HG02678 (cell line): ENCODE measurements around the gene ZNF618.

Experiments
- ATAC-seq: cut with Tn5 transposase; IDR thresholded peaks from one replicate; pipeline ENCODE4 v1.9.1; 2021; ENCODE audit warnings: mild to moderate bottlenecking, moderate library complexity; ENCODE audit not compliant: unreplicated experiment

The ZNF618 gene

DNA sequence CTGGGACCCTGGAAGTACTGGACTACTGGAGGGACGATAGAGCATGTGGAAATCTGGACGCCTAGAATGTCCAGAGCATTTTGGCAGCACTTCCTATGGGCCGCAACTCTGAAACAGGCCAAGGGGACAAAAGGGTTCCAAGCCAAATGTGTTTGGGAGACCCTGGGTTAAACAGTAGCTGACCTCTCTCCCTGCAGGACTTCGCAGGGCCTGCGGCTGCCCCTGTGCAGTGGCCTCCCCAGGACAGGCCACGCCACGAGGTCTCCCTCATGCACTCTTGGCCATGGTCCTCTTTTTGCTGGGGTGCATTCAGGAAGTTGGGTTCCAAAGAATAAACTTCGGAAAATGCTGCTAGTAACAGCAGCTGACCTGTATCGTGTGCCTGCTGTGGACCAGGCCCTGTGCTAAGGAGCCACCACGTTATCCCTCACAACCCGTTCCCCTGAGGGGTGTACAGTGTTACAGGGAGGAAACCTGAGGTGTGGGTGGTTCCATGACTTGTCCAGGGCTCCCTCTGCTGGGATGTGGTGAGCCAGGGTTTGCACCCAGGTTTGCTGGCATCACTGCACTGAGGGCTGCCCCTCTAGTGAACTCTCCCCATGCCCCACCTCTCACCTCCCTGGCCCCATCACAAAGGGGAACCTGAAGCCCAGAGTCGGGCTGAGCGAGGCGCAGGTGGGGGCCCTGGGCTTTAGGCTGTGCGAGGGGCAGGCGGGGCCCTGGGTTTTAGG is 122.6 kb downstream of the ZNF618 start:
- ATAC-seq: no peak

DNA sequence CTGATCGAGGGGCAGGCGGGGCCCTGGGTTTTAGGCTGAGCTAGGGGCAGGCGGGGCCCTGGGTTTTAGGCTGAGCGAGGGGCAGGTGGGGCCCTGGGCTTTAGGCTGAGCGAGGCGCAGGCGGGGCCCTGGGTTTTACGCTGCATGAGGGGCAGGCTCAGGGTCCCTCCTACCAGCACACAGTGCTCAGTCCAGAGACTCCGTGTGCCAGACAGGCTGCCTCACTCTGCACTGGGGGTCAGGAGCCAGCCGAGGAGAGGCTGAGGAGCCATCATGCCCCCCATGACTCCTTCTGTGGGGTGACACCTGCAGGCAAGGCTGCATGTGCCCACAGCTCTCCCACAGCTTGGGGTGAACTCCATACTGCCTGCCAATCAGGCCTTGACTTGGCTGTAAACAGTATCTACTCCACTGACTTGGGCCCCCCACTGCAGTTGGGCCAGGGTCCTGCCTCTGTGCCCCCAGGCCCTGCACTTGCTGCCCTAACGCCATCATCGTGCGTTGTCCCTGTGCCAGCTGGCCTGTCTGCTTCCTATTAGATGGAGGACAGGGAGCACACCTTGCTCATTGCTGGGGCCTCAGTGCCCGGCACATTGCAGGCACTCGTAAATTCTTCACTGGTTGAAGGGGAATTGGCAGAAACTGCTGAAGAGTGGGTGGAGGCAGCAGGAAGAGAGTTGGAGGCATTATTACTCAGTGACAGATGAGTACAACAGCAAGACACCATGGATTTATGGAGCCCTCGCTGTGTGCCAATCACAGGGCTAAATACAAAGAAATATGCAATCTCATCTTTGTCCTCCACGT is 123.3 kb downstream of the ZNF618 start:
- ATAC-seq: no peak

DNA sequence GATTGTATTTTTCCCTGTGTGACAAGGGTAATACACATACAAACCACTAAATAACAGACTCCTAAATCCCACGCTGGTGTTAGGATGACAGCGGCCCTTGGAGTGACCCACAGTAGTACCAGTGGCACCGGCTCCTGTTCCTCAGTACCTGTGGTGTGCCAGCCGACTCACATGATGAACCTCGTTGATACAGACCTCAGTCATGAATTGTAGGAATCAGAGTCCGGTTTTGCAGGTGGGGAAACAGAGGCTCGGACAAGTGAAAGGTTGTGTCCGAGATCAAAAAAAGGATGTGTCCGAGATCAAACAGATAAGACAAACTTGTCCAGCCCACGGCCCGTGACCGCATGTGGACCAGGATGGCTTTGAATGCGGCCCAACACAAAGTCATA is 124.0 kb downstream of the ZNF618 start:
- no peak for ATAC-seq

DNA sequence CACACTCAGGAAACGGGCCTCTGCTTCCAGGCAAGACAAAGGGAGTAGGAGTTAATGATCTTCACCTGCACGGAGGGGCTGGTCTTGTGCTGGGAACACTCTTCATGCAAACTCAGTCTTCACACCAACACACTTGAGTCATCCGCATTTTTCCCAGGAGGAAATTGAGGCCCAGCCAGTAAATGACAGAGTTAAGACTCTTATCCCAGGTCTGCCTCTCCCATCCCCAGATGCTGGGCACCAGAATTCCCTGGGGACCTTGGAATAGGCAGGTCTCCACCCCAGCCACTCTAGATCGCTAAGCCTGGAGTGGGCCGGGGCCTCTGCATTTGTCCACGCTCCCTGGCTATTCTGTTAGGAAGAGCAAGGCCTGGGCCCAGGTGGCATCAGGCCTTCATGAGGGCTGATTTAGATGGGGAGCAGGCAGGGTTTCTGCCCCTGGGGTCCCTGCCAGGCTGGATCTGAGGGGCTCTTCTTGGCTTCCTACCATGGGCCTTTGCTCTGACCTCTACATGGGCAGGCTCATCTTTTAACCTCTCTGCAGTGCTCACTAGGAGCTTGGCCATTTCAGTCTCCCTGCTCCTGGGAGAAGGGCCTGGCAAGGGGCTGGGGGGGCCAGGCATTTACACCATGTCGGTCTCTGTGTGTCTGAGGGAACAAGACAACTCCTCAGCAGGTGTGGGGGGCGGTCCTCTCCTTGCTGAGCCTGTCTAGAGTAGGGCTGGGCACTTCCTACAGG is 124.7 kb downstream of the ZNF618 start:
- no peak for ATAC-seq

DNA sequence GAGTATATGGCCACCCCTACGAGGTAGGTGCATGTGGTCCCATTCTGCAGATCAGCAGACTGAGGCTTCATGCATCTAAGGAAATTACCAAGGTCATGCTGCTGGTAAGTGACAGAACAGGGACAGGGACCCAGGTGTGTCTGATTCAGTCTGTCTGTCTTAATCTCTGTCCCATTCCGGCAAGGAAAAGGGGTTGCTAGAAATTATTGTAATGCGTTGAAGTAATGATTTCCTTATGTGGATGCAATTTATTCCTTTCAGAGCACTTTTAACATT is 125.2 kb downstream of the ZNF618 start:
- no peak for ATAC-seq

DNA sequence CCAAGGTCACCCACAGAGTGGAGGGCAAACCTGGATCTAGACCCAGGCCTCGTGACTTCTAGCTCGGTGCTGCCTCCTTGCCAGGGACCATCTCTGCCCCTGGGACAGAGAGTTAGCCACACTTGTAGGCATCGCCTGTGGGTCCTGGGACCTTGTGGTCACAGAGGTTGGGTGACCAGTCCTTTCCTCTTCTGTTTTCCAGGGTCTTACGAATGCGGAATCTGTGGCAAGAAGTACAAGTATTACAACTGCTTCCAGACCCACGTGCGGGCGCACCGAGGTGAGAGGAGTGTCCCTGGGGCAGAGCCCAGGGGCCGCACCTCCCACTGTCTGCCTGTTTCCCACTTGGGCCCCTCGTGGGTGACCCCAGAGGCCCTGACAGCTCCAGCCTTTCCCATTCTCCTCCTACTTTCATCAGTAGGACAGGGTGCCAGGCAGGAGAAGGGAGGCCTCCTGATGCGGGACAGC is 125.7 kb downstream of the ZNF618 start:
- no peak for ATAC-seq

DNA sequence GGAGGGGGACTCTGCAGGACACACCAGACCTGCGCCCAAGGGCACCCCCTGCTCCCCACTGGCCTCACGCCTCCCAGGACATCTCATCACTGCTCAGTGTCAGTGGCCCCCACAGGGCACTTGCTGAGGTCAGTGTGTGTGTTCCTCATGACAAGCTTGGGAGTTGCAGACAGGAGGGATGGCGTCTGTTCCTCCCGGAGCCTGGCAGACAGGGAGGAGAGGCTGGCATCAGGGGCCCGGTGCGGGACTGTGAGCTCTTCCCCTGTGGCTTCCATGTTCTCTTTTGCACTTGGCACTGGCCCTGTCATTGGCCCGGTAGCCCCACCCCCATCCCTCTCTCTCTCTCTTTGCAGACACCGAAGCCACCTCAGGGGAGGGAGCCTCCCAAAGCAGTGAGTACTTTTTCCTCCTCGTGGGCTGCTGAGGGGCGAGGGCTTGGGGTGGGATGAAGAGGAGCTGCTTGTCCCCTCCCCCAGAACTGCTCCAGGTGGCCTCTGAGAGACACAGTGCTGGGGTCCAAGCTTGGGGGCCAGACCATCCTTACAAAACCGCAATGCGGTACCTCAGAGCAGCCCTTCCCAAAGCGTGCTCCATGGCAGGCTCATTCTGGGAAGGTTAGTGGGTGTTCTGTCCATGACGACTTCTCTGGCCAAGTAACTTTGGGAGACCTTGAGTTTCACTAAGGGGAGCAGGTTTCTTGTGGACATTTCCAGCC is 126.3 kb downstream of the ZNF618 start:
- no peak for ATAC-seq

DNA sequence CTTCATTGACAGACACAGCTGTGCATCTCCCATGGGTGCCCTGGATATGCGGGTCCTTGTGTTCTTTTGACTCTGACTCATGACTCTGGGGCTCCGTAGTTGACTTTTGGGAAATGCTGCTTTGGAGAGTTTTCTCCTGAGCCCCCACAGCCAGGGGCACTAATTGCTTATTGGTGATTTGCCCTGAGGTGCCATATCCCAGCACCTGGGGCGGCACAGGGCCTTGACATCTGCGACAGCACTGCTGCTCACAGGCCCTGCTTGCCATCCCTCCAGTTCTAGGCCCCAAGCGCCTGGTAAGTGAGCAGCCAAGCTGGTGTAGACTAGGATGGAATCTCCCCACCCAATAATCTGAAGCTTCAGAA is 126.9 kb downstream of the ZNF618 start:
- no peak for ATAC-seq

DNA sequence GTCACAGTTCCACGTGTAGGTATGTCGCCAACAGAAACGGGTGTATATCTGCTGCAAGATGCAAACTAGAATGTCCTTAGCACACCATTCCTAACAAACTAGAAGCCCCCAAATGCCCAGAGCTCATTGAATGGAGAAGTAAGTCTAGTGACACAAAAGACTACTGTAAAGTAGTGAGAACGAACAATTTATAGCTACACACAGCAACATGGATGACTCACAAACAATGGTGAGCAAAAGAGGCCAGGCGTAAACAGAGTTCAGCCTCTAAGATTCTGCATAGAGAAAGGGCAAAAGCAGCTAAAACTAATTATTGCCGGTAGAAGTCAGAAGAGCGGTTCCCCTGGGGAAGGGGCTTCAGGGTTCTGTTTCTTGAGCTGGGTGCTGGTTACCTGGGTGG is 127.2 kb downstream of the ZNF618 start:
- ATAC-seq: no peak

DNA sequence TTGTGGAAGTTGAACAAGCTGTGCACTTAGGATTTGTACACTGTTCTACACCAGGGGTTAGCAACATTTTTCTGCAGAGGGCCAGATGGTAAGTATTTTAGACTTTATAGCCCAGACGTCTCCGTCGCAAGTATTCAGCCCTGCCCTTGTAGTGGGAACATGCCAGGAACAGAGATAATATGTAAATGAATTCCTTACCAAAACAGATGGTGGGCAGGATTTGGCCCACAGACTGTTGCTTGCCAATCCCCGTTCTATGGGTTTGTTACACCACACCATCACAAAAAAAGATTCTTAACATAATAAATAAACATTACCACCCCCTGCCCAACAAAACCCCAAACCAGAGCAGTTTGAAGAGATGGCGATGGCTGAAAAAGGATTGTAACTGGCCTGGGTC is 127.6 kb downstream of the ZNF618 start:
- ATAC-seq: no peak

DNA sequence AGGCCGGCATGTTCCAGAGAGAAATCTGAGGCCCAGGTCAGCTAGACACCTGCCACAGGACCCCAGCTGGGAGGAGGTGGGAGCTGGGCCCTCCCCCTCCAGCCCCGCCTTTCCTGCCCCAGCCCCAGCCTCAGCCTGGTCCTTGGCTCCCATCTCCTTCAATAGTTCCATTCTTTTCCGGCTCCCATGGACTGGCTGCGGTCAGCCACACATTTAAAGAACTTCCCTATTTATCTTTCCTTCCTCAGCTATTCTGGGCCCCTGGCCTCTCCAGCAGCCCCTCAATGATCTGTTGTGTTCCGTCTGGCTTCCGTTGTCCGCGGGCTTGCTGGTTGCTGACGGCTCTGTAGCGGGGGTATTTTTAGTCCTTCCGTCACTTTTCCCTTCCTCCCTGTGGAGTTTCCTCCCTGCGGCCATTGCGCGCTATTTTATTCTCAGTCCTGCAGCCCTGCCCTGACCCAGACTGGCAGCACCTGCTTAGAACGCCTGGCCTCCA is 128.2 kb downstream of the ZNF618 start:
- ATAC-seq: no peak

DNA sequence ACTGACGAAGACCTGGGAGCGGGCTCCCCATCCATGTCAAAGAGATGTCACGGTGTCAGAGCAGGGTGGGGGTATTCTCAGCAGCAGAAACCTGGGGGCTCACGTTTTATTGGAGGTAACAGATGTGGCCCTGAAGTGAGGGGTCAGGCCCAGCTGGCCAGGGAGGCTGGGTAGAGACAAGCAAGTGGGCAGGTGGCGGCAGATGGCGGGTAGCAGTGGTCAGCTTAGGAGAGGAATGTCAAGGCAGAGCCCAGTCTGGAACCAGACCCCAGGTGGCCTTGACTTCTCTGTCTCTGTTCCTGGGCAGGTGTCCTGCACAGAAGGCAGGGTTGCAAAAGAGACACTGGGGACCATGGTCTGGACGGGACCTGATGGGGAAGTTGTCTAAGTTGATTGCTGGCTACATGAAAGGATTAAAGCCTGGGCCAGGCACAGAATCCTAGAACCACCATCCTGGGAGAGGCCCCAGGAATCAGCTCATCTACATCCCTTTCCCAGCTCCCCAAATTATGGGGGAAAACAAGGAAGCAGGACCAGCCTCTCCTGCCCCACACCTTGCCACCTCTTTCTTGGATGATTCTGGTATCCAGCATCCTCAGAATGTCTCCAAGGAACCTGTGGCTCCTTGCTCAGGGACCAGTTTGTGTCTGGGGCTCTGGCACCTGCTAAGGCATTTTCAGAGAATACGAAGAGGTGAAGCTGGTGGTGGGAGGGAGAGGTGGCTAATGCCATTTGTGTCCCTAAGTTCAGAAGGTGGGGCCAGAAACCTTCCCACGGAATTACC is 129.5 kb downstream of the ZNF618 start:
- no peak for ATAC-seq

DNA sequence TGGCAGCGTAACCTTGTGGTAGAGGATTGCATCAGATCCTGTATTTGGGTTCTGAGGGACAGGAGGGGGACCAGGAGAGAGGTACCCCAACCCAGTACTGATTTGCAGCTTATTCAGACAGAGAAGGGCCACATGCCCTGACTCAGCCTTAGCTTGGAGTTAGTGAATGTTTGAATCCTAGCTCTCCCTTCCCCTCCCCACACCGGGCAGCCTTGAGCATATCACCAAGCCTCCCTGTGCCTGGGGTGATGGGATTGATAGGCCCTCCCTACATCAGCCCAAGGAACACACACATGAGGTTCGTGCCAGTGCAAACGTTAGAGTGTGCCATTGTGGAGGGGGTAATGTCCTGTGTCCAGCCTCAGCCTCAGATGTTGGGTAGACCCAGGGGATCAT is 130.0 kb downstream of the ZNF618 start:
- ATAC-seq: no peak

DNA sequence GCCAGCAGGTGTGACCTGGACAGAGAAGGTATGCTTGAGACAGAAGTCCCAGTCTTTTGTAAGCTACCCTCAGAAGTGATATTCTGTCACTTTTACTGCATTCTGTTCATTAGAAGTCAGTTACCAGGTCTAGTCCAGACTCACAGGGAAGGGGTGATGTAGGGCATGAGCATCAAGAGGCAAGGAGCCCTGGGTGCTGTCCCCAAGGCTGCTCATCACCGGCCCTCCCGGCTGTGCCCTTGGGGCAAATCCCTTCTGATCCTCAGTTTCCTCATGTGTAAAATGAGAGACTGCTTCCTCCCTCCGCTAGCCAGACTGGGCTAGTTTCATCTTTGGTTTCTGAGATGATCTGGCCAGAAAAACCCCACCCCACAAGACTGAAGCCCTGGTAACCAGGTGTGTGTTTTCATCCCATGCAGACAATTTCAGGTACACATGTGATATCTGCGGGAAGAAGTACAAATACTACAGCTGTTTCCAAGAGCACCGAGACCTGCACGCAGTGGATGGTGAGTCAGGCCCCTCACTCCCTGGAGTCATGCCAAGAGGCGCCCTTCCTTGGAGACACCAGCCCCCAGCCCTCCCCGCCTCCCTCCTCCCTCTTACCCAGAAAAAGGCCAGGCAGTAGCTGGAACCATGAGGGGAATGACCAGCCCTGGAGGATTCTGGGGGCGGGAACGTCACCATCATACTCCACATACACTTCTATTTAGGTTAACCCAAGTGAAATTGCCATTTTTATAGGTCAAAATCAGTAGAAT is 131.0 kb downstream of the ZNF618 start:
- ATAC-seq: no peak

DNA sequence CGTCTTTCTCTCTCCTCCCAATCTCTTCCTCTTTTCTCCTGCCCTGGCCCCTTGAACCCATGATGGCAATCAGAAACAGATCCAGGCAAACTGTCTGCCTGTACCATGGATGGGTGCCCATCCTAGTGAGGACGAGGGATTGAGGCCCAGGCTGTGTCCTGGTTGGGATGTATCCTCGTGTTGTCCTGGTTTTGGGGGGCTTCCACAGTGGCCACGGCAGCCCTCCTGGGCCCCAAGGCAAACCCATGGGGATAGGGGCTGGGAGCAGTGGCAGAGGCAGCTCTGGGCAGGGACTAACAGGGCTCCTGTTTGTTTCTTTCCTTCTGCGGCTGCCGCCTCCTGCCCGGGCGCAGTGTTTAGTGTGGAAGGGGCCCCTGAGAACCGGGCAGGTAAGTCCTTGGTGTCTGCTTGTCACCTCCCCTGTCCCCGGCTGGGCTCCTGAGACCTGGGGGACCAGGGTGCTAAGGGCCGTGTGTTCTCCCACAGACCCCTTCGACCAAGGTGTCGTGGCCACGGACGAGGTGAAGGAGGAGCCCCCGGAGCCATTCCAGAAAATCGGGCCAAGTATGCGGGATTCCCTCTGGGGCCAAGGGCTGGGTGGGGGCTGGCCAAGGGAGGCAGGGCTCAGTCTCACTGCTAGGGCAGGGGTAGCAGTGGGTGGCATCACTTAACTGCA is 132.0 kb downstream of the ZNF618 start:
- no peak for ATAC-seq

DNA sequence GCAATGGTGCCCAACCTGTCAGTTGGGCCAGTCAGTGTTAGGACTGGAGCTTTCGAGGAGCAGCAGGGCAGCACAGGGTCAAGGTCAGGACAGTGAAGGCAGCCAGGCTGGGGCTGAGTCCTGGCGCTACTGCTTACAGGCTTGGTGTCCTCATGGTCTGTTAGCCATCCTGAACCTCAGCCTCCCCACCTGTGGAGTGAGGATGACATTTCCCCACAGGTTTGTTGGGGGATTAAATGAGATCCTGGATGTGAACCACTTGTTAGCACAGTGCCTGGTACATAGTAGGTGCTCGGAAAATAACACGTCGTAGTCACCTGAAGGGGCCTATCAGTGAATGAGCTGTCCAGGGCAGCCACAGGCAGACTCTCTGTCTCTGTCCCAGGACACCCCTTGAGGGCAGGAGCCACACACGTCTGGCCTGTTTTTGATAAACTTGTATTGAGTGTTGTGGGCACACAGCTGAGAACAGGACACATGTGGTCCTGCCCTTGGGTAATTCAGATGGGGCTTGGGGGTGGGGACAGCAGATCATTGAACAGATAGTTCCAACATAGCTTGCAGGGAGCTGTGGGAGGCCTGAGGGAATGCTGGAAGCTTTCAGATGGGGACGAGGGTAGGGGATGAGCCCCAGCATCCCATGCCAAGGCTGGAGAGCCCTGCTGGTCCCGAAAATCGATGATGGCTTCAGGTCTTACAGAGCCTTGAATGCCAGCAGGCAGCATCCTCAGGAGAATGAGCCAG is 132.7 kb downstream of the ZNF618 start:
- ATAC-seq: no peak

DNA sequence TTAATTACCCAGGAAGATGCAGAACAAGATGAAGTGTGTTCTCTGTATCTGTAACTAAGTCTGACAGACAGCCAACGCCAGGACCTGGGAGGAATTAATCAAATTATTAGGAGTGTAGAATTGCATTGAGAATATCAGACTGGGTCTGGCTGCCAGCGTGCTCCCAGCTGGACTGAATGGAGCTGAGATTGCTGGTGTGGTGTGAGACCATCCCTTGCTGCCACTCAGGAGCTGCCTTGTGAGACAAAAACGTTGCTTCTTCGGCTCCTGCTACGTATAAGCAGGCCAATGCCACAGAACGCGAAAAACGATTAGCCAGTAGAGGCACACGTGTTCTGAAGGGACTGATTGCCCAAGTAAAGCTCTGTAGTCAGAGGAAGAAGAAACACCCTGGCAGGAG is 135.2 kb downstream of the ZNF618 start:
- ATAC-seq: no peak

DNA sequence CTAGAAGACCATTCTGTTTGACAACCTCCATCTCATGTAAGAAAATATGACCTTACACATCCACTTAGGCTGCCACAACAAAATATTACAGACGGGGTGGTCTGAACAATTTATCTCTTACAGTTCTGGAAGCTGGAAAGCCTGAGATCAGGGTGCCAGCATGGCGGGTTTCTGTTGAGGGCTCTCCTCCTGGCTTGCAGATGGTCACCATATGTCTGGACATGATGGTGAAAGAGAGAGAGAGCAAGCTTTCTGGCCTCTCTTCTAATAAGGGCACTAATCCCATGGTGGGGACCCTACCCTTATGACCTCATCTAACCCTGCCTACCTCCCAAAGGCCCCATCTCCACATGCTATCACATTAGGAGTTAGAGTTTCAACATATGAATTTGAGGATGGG is 136.0 kb downstream of the ZNF618 start:
- no peak for ATAC-seq
